HG02571 (cell line): ENCODE measurements around the gene DLG3.
"Not testable (repeated sequence)": the region's sequence is repeated elsewhere in the genome, so short reads cannot be mapped to it uniquely, and the experiment has no call there.

Experiments used
- ATAC-seq: cut with Tn5 transposase; IDR thresholded peaks from one replicate; pipeline ENCODE4 v1.9.1; 2021; ENCODE audit warnings: mild to moderate bottlenecking, moderate library complexity; ENCODE audit not compliant: unreplicated experiment

DLG3 gene

GRCh38 chrX:70509078-70509477 is 64.4 kb downstream of the DLG3 start:
- no peak for ATAC-seq

- not testable (repeated sequence) for ATAC-seq
Observed at GRCh38 chrX:70515270-70515669, 70.6 kb downstream of the DLG3 start.

GRCh38 chrX:70515692-70516091 is 71.1 kb downstream of the DLG3 start:
- ATAC-seq: not testable (repeated sequence)

GRCh38 chrX:70525733-70526132 is 81.1 kb downstream of the DLG3 start:
- ATAC-seq: no peak

GRCh38 chrX:70527053-70527452 is 82.4 kb downstream of the DLG3 start:
- ATAC-seq: no peak

GRCh38 chrX:70527610-70528345 is 83.1 kb downstream of the DLG3 start:
- ATAC-seq: no peak

- ATAC-seq: no peak
Observed at GRCh38 chrX:70535198-70535597, 90.6 kb downstream of the DLG3 start.

GRCh38 chrX:70549429-70549828 is 104.8 kb downstream of the DLG3 start:
- no peak for ATAC-seq

- no peak for ATAC-seq
Observed at GRCh38 chrX:70552130-70552704, 107.6 kb downstream of the DLG3 start.

GRCh38 chrX:70553516-70553915 is 108.9 kb downstream of the DLG3 start:
- peak; percentile 61 for ATAC-seq

- no peak for ATAC-seq
Observed at GRCh38 chrX:70554081-70554480, 109.4 kb downstream of the DLG3 start.

GRCh38 chrX:70554523-70554922 is 109.9 kb downstream of the DLG3 start:
- no peak for ATAC-seq

GRCh38 chrX:70554948-70555347 is 110.3 kb downstream of the DLG3 start:
- ATAC-seq: no peak
